ENCODE results near the gene PDE8B.

The PDE8B gene

DNA sequence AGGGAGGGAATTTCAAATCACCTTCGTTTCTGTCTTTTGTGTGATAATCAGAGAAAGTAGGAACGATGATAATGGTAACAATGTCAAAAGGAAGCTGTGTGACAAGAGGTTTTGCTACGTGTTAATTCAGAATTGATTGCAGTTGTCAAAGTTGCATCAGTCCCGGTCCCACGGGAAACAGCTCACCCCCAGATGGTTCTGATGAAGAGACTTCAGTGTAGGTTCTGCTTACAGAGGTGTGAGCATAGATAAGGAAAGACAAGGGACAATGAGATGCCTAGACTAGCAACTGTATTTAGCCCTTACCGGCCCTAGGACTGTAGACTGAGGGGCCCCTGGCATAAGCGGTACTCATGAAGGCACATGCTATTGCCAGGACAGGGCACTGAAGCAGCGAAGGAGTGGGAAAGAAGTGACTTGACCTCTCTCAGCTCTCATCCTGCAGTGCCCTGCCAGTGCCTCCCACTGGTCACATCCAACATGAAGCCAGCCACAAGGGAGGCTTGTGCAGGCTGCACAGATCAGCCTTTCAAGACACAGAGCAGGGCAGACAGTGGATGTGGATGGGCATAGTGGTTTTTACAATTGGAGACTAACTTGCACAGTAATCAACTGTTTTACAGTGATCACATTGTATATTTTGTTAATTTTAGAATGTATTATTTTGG lies 21.1 kb downstream of the PDE8B start:
- H3K9me3 ChIP-seq (ENCODE audit: control insufficient read depth, insufficient read depth, low read length), result no peaks in the 10 kb centered on the region; the same call in 1 of the 2 replicates
- H3K9ac ChIP-seq (ENCODE audit: low read depth, low read length), result no peak overlapping the region
- H3K4me1 ChIP-seq (ENCODE audit: insufficient read depth, low read length), result no peaks in the 10 kb centered on the region
- no peaks in the 10 kb centered on the region for H3K36me3 ChIP-seq (ENCODE audit: insufficient read depth, low read length)

DNA sequence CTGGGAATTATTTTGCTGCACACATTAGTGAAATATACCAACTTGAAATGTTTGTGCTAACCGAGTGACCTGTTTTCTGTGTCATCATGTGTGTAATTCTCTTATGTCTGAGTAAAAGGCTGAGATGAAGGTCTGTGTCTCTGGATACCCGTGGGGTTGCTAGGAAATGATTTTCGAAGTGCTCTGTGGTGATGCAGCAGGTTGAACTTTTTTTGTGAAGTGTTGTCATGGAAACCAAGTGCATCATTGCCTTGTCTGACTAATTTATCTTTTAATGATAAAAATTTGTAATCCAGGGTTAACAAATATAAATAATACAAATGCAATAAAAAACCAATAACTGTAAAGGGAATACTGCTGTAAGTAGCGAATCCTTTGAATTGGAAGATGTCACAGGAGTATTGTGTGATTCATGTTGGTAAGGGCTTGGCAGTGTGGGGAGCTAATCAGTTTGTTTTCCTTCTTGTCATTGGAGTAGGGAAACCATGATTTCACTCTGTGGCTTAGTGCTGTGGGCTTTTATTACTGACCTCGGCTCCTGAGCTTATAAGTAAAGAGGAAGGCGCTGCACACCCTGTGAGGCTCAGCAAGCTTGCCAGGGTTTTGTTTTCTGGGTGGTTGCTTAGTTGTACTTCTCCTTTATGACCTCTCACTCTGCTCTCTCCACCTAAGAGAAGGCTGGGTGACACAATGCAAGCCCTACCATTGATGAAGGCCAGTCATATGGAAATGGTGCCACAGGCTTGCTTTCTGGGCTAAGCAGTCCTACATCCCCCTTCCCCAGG lies 22.3 kb downstream of the PDE8B start:
- Histone ChIP-seq H3K4me1 (ENCODE audit: insufficient read depth, low read length) (no peaks in the 10 kb centered on the region), H3K9me3 (ENCODE audit: control insufficient read depth, insufficient read depth, low read length) (no peaks in the 10 kb centered on the region), H3K9ac (ENCODE audit: low read depth, low read length) (no peak overlapping the region), H3K36me3 (ENCODE audit: insufficient read depth, low read length) (no peaks in the 10 kb centered on the region)

DNA sequence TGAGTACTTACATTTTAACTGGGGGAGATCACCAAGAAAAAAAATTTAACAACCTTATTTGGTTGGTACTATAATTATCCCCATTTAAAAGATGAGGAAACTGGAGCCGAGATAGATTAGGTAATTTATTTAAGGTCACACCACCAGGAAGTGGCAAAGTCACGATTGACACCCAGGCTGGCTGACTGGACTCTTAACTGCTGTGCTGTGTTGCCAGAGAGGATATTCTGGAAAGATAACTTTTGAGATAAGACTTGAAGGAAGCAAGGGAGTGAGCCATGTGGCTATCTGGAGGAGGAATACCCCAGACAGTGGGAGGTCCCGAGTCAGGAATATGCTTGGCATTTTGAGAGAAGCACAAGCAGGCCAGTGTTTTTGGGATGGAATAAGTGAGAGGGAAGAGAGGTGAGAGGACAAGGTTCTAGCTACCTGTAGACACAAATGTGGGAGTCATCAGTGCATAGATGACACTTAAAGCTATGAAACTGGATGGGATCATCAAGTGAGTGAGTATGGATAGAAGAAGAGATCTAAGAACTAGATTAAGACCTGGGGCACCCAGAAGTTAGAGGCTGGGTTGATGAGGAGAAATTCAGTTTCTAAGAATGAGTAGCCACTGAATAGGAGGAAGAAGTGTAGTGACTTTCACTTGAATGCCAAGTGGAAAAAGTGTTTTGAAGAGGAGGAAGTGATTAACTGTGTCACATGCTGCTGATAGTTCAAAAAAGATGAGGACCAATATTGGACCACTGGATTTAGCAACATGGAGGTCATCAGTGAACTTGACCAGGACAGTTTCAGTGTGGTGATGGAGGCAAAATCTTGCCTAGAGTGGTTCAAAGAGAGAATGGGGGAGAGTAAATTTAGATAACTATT lies 25.6 kb downstream of the PDE8B start:
- no peak overlapping the region for H3K9ac ChIP-seq (ENCODE audit: low read depth, low read length)
- no peaks in the 10 kb centered on the region for H3K4me1 ChIP-seq (ENCODE audit: insufficient read depth, low read length)
- no peaks in the 10 kb centered on the region for H3K9me3 ChIP-seq (ENCODE audit: control insufficient read depth, insufficient read depth, low read length)
- H3K36me3 ChIP-seq (ENCODE audit: insufficient read depth, low read length), result no peaks in the 10 kb centered on the region

DNA sequence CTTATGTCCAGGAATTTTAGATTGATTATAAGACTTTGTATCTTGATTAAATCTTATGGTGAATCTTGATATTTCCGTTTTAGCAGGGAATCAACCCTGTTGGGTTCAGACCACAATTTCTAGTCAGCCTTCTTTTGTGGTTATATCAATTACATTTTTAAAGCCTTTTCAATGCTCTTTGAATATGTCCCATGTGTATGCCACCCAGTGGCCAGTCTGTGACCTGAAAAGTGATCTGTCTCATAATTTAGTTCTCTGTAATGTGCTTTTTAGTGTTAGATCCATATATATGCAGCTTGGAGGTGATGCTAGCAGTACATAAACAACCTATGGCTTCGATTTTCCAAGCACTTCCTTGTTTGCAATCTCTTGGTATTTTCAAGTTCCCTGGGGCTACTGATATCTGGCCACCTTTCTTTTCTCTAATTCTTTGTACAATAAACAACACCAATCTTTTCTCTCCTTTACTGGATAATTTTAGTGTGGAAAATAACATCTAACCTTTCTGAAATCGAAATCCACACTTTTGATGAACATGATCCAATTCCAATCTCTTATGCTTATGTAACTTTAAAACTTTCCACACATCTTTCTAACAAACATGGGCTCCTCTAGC lies 28.8 kb downstream of the PDE8B start:
- H3K9ac ChIP-seq (ENCODE audit: low read depth, low read length), result no peak overlapping the region
- no peaks in the 10 kb centered on the region for H3K9me3 ChIP-seq (ENCODE audit: control insufficient read depth, insufficient read depth, low read length)
- H3K4me1 ChIP-seq (ENCODE audit: insufficient read depth, low read length), result no peaks in the 10 kb centered on the region
- no peaks in the 10 kb centered on the region for H3K36me3 ChIP-seq (ENCODE audit: insufficient read depth, low read length)

DNA sequence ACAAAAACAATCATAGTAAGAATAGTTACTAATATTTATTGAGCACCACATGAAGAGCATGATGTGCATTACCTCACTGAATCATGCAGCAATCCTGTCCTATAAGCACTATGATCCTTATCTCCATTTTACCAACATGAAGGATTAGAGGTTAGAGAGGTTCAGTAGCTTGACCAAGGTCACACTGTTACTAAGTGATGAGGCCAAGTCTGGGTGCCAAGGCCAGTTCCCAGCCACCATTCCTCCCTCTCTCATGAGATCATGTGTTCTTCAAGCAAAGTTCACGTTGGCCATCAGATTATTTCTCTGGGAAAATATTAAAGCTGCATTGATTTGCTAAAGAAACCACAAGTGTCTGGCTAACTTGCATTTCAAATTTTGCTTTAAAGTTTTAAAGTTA lies 31.0 kb downstream of the PDE8B start:
- H3K9ac ChIP-seq (ENCODE audit: low read depth, low read length), result no peak overlapping the region
- no peaks in the 10 kb centered on the region for H3K9me3 ChIP-seq (ENCODE audit: control insufficient read depth, insufficient read depth, low read length)
- no peaks in the 10 kb centered on the region for H3K4me1 ChIP-seq (ENCODE audit: insufficient read depth, low read length)
- no peaks in the 10 kb centered on the region for H3K36me3 ChIP-seq (ENCODE audit: insufficient read depth, low read length)

DNA sequence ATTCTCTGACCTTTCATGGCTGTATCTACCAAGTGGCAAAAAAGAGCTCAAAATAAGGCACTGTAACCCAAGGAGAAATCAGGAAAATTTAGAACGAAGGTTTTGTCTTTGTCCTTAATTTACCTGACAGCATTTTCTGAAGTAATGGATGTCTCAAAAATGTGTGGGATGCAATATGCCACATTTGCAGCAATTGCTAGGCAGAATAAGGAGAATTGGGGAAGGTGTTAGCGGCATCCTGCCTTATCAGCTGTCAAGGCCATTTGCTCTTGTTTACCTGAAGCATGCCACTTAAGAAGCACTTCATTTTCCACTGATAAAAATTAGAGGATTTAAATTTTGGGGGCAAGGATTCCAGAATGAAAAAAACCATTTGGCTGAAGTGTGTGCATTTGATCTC lies 39.0 kb downstream of the PDE8B start:
- Histone ChIP-seq H3K9me3 (ENCODE audit: control insufficient read depth, insufficient read depth, low read length) (no peaks in the 10 kb centered on the region; the same call in 1 of the 2 replicates), H3K9ac (ENCODE audit: low read depth, low read length) (no peak overlapping the region), H3K4me1 (ENCODE audit: insufficient read depth, low read length) (no peaks in the 10 kb centered on the region), H3K36me3 (ENCODE audit: insufficient read depth, low read length) (no peaks in the 10 kb centered on the region)

DNA sequence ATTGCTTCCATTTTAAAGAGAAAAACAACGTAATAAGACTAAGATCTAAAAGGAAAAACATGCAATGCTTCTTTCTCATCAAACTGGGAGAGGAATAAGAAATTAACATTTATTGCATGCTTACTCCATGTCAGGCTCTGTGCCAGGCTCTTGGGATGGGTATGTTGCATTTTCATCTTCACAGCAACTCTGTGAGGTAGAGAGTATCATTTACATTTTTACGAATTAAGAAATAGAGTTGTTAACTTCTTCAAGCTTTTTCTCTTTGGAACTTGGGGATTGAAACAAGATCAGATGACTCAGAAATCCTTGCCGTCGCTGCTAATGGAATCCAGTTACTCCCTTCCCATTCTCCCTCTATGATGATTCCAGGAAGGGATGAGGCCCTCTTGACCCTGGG lies 39.5 kb downstream of the PDE8B start:
- H3K36me3 ChIP-seq (ENCODE audit: insufficient read depth, low read length), result no peaks in the 10 kb centered on the region
- H3K9ac ChIP-seq (ENCODE audit: low read depth, low read length), result no peak overlapping the region
- no peaks in the 10 kb centered on the region for H3K4me1 ChIP-seq (ENCODE audit: insufficient read depth, low read length)
- H3K9me3 ChIP-seq (ENCODE audit: control insufficient read depth, insufficient read depth, low read length), result no peaks in the 10 kb centered on the region; the same call in 1 of the 2 replicates

DNA sequence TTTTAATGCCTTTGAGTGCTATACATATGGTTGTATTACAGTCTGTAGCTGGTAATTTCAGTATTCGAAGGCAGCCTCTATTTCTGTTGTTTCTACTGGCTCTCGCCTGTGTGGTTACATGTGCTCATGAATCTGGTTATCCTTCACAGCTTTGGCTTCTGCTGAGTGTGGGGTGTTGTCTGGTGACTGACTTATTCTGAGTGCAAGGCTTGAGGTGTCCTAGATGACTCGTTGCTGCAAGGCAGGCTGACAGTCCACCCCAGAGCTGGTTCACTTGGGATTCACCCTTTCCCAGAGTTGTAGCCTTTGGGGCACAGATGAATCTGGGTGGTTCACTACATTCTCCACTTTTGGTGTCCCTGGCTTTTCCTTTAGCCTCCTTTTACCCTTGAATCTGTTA lies 41.4 kb downstream of the PDE8B start:
- Histone ChIP-seq H3K9me3 (ENCODE audit: control insufficient read depth, insufficient read depth, low read length) (no peaks in the 10 kb centered on the region; the same call in 1 of the 2 replicates), H3K9ac (ENCODE audit: low read depth, low read length) (no peak overlapping the region), H3K36me3 (ENCODE audit: insufficient read depth, low read length) (no peaks in the 10 kb centered on the region), H3K4me1 (ENCODE audit: insufficient read depth, low read length) (no peaks in the 10 kb centered on the region)

DNA sequence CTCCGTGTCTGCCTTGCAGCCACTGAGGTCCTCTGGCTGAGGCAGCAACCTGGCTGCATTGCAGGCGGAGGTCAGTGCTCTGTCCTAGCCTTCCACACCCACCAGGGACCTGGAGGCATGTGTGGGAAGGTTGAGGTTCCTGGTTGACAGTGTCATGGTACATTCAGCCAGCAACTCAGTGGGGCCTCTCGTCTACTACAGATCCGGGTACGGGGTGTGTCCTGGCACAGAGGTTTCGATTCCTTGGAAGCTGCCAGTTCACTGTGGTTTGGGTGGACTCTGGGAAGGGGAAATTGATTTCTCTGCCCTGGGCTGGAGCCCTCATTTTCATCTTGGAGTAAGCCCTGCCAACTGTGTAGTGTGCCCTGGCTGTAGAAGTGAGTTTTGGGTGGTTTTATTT lies 45.1 kb downstream of the PDE8B start:
- no peaks in the 10 kb centered on the region for H3K36me3 ChIP-seq (ENCODE audit: insufficient read depth, low read length)
- H3K4me1 ChIP-seq (ENCODE audit: insufficient read depth, low read length), result no peaks in the 10 kb centered on the region
- no peak overlapping the region for H3K9ac ChIP-seq (ENCODE audit: low read depth, low read length)
- no peaks in the 10 kb centered on the region for H3K9me3 ChIP-seq (ENCODE audit: control insufficient read depth, insufficient read depth, low read length)

DNA sequence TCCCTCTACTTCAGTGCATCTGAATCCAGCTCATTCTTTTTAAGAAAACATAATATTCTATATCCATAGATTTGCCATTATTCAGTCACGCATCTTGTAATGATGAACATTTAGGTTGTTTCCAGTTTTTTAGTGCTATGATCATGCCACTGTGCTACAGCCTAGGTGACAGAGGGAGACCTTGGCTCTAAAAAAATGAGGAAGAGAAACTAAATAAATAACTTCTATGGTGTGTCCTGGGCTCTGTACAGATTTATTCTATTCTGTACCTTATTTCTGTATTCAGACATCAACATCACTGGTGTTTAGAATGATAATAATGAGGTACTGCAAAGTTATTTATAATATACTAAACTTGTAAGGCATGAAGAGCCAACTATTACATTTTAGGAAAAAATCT lies 45.9 kb downstream of the PDE8B start:
- no peaks in the 10 kb centered on the region for H3K4me1 ChIP-seq (ENCODE audit: insufficient read depth, low read length)
- H3K9me3 ChIP-seq (ENCODE audit: control insufficient read depth, insufficient read depth, low read length), result no peaks in the 10 kb centered on the region
- H3K9ac ChIP-seq (ENCODE audit: low read depth, low read length), result no peak overlapping the region
- H3K36me3 ChIP-seq (ENCODE audit: insufficient read depth, low read length), result no peaks in the 10 kb centered on the region

DNA sequence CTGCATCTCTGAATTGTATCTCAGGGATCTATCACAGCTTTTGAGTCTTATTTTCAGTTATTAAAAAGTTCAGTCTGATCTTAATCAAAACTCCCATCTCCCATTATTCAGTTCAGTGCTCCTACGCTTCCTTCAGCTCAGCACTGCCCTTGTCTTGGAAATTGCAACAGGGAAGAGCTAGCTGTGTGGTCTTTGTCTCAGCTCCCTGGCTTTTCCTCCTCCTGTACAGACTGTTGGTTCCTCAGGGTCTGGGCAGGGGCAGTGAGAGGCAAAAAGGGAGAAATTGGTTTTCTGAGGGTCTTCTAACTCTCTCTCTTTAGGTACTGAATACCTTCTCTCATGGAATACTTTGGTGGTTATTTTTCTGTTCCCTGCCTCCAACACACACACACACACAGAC lies 48.2 kb downstream of the PDE8B start:
- Histone ChIP-seq H3K9me3 (ENCODE audit: control insufficient read depth, insufficient read depth, low read length) (no peaks in the 10 kb centered on the region), H3K9ac (ENCODE audit: low read depth, low read length) (no peak overlapping the region), H3K36me3 (ENCODE audit: insufficient read depth, low read length) (no peaks in the 10 kb centered on the region), H3K4me1 (ENCODE audit: insufficient read depth, low read length) (no peaks in the 10 kb centered on the region)

DNA sequence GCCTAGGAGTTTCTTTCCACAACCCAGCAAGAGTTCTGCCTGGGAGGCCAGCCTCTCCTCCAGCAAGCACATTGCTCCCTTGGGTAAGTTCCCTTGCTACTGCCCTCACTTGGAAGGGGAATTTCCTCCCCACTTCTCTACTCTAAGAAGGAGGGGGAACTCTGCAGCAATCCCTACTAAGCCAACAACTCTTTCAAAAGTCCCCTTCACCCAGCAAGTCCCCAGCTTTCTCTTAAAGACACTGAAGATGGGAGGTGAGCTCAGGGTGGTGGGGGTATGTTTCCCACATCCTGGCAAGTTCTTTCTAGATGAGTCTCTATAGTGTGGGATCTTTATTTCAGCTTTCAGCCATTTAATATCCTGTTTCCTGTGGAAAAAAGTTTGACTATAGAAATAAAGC lies 49.0 kb downstream of the PDE8B start:
- Histone ChIP-seq H3K4me1 (ENCODE audit: insufficient read depth, low read length) (no peaks in the 10 kb centered on the region), H3K9me3 (ENCODE audit: control insufficient read depth, insufficient read depth, low read length) (no peaks in the 10 kb centered on the region), H3K9ac (ENCODE audit: low read depth, low read length) (no peak overlapping the region), H3K36me3 (ENCODE audit: insufficient read depth, low read length) (no peaks in the 10 kb centered on the region)

DNA sequence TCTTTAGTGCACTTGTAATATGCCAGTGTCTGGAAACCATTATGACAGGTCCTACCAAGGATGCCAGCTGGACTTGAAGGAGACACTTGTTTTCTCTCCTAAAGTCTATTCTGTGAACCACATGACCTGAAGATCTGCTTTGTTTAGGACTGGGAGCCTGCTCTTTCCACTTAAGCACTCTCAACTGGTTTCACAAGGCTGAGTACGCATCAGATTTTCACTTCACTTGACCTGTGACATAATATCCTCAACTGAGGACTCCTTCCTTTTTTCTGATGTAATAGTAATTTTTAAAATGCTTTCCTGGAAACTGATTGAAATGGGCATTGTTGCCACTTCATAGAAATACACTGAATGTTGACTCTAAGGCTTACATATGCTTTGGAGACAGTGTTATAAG lies 52.2 kb downstream of the PDE8B start:
- H3K36me3 ChIP-seq (ENCODE audit: insufficient read depth, low read length), result no peaks in the 10 kb centered on the region
- H3K4me1 ChIP-seq (ENCODE audit: insufficient read depth, low read length), result no peaks in the 10 kb centered on the region

DNA sequence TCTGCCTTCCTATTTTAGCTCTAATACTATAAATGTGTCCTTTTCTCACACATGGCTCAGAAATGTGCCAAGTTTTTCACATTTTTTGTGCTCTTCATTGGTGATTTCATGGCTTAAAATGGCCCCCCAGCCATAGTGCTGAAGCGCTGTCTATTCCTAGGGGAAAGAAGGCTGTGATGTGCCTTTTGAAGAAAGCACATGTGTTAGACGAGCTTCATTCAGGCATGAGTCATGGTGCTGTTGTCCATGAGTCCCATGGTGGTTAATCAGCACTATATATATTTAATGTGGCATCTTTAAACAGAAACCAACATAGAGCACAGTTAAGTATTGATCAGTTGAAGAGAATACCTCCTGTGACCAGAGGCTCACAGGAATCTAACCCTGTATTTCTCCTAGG lies 55.8 kb downstream of the PDE8B start:
- H3K9me3 ChIP-seq (ENCODE audit: control insufficient read depth, insufficient read depth, low read length), result no peaks in the 10 kb centered on the region

More for the DNA sequence above, 52.2 kb downstream of the PDE8B start:
- no peaks in the 10 kb centered on the region for H3K9me3 ChIP-seq (ENCODE audit: control insufficient read depth, insufficient read depth, low read length)
- H3K9ac ChIP-seq (ENCODE audit: low read depth, low read length), result no peak overlapping the region

More for the DNA sequence above, 55.8 kb downstream of the PDE8B start:
- Histone ChIP-seq H3K4me1 (ENCODE audit: insufficient read depth, low read length) (no peaks in the 10 kb centered on the region), H3K9ac (ENCODE audit: low read depth, low read length) (no peak overlapping the region), H3K36me3 (ENCODE audit: insufficient read depth, low read length) (no peaks in the 10 kb centered on the region)
